ENCODE data around the gene PAX8. TPM values are rescaled to one million over a fixed set of nuclear protein-coding genes. Genes with fewer than 3 reads are reported as not detected.
A peak's percentile ranks its signal among the peaks of the same experiment; 100 is the strongest.

Gene PAX8
- total RNA-seq, 1 experiment from 2014 or later: 3.1 TPM

DNA sequence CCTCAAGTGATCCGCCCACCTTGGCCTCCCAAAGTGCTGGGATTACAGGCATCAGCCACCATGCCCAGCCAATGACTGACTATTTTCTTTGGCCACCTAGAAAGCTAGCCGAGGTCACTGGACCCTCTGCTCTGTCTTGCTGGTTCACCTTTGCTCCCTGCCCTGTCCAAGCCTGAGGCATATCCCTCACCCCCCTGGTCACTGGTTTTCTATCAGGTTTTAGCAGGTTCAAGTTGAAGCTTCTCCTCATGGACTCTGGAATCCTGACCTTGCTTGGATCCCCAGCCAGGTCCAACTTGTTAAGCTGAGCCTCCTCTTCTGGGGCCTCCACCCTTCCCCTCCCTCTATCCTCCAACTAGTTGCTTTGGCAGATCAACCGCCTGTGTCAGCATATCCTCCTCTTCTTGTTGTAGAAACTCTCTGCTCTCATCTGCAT is 33.4 kb downstream of the PAX8 start:
- Histone ChIP-seq H3K27me3 (replicated peaks; ENCODE audit: insufficient read depth, low read depth, low read length, poor library complexity) (no peaks in the 10 kb centered on the region), H3K4me1 (ENCODE audit: insufficient read depth, low read length, poor library complexity, severe bottlenecking) (peaks cover 18% of the 10 kb centered on the region), H3K4me3 (ENCODE audit: low read depth, low read length, poor library complexity, severe bottlenecking) (no peak overlapping the region), H3K9me3 (ENCODE audit: low read depth, low read length, poor library complexity, severe bottlenecking) (no peaks in the 10 kb centered on the region), H3K27ac (ENCODE audit: low read depth, low read length, poor library complexity, severe bottlenecking) (no peak overlapping the region), H3K36me3 (ENCODE audit: insufficient read depth, low read length, poor library complexity, severe bottlenecking) (no peaks in the 10 kb centered on the region)
- POLR2A ChIA-PET (ENCODE audit: low non-redundant PET): no interaction called here
- CTCF ChIA-PET: no interaction called here
- BruUV-seq (replicated peaks): no TSS peak
- TF ChIP-seq, protein P1, sequence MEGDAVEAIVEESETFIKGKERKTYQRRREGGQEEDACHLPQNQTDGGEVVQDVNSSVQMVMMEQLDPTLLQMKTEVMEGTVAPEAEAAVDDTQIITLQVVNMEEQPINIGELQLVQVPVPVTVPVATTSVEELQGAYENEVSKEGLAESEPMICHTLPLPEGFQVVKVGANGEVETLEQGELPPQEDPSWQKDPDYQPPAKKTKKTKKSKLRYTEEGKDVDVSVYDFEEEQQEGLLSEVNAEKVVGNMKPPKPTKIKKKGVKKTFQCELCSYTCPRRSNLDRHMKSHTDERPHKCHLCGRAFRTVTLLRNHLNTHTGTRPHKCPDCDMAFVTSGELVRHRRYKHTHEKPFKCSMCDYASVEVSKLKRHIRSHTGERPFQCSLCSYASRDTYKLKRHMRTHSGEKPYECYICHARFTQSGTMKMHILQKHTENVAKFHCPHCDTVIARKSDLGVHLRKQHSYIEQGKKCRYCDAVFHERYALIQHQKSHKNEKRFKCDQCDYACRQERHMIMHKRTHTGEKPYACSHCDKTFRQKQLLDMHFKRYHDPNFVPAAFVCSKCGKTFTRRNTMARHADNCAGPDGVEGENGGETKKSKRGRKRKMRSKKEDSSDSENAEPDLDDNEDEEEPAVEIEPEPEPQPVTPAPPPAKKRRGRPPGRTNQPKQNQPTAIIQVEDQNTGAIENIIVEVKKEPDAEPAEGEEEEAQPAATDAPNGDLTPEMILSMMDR (conservative IDR thresholded peaks at IDR 0.05; ENCODE audit: low read depth, low read length): no peak
- no peak for TF ChIP-seq EZH2 (IDR thresholded peaks at IDR 0.05; ENCODE audit: borderline replicate concordance, low read depth, low read length, poor library complexity, severe bottlenecking)
- intact Hi-C loops (cut with micrococcal nuclease; ENCODE audit: unreplicated experiment): loop anchor here (5.0 kb wide), 1 partner anchor 108 kb away; no protein-coding TSS in a partner anchor
- no peak for DNase-seq (ENCODE audit: low spot score)

DNA sequence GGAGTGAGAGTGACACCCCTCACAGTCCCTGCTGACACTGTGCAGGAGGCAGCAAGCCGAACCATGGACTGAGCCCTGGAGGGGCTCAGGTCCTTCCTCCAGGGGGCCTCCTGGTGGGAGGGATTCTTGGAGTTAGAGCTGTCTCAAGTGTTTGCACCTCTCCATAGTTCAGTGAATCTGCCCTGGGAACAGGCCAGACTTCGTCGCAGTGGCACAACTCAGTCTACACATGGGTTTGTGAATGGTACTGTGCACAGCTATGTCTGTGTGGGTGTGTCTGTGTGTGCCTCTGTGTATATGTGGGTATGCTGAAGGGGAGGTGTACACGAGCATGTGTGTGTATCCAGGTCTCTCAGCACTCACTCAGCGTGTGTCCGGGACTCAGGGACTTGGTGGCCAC is 36.4 kb downstream of the PAX8 start:
- H3K27ac ChIP-seq (ENCODE audit: low read depth, low read length, poor library complexity, severe bottlenecking): peak overlapping the region; percentile 37
- H3K4me1 ChIP-seq (ENCODE audit: insufficient read depth, low read length, poor library complexity, severe bottlenecking): peaks cover 35% of the 10 kb centered on the region
- intact Hi-C loops (cut with micrococcal nuclease; ENCODE audit: unreplicated experiment): no loop called here
- ChIA-PET CTCF (no interaction called here), POLR2A (ENCODE audit: low non-redundant PET) (no interaction called here)
- peaks cover 11% of the 10 kb centered on the region for H3K36me3 ChIP-seq (ENCODE audit: insufficient read depth, low read length, poor library complexity, severe bottlenecking)
- H3K27me3 ChIP-seq (replicated peaks; ENCODE audit: insufficient read depth, low read depth, low read length, poor library complexity): no peaks in the 10 kb centered on the region
- no peaks in the 10 kb centered on the region for H3K9me3 ChIP-seq (ENCODE audit: low read depth, low read length, poor library complexity, severe bottlenecking)
- no peak for DNase-seq (ENCODE audit: low spot score)
- BruUV-seq (replicated peaks): no TSS peak
- no peak overlapping the region for H3K4me3 ChIP-seq (ENCODE audit: low read depth, low read length, poor library complexity, severe bottlenecking)
- no peak for TF ChIP-seq EZH2 (IDR thresholded peaks at IDR 0.05; ENCODE audit: borderline replicate concordance, low read depth, low read length, poor library complexity, severe bottlenecking)

DNA sequence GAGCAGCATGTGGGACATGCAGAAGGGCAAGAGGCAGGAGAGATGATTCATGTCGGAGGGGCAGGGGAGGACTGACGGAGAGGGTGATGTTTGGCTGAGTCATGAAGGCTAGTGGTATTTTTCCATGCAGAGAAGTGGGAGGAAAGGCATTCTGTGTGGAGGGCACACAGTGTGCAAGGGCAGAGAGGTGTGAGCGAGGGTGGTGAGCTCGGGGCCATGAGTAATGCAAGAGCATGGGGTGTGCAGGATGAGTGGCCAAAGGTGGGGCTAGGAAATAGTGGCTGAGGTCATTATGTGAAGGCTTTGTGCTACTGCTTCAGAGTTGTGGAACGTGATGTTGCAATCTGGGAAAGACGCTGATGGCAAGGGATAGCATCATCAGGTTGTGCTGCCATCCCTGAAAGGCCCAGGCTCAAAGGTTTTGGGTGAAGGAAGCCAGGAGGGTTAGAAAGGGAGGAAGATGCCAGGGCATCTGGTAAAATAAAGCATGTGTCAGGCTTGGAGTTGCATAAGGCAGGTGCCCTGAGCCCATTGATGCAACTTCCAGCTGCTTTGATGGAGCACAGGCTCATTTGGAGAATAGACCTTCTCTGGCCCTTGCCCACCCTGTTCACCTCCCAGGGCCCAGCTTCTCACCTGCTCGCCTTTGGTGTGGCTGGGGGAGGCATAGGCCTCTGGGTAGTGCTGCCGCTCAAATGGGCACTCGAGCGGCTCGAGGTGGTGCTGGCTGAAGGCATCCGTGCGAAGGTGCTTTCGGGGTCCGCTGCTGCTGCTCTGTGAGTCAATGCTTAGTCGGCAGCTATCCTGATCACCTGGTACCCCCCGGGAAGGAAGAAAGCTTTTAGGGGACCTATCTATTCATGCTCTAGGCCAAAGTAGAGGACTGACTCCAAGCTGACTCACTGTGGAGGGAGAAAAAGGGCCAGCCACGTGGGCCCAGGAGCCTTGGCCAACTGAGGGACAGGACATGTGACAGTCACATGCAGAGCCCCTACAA is 37.5 kb downstream of the PAX8 start:
- Histone ChIP-seq H3K4me3 (ENCODE audit: low read depth, low read length, poor library complexity, severe bottlenecking) (no peak overlapping the region), H3K27me3 (replicated peaks; ENCODE audit: insufficient read depth, low read depth, low read length, poor library complexity) (no peaks in the 10 kb centered on the region), H3K27ac (ENCODE audit: low read depth, low read length, poor library complexity, severe bottlenecking) (peak overlapping the region; percentile 64), H3K4me1 (ENCODE audit: insufficient read depth, low read length, poor library complexity, severe bottlenecking) (peaks cover 35% of the 10 kb centered on the region), H3K36me3 (ENCODE audit: insufficient read depth, low read length, poor library complexity, severe bottlenecking) (peaks cover 11% of the 10 kb centered on the region), H3K9me3 (ENCODE audit: low read depth, low read length, poor library complexity, severe bottlenecking) (no peaks in the 10 kb centered on the region)
- POLR2A ChIA-PET (ENCODE audit: low non-redundant PET): no interaction called here
- CTCF ChIA-PET: interaction anchor here (4.2 kb wide), 1 partner anchor 37 kb away, joined by 18 read pairs; no protein-coding TSS in a partner anchor
- intact Hi-C loops (cut with micrococcal nuclease; ENCODE audit: unreplicated experiment): no loop called here
- BruUV-seq (replicated peaks): no TSS peak
- TF ChIP-seq, protein P1 (conservative IDR thresholded peaks at IDR 0.05; ENCODE audit: low read depth, low read length): no peak
- TF ChIP-seq EZH2 (IDR thresholded peaks at IDR 0.05; ENCODE audit: borderline replicate concordance, low read depth, low read length, poor library complexity, severe bottlenecking): no peak
- DNase-seq (ENCODE audit: low spot score): peak; percentile 64
